Astrocyte of the spinal cord (primary cell): Measurements from ENCODE around the gene SGO2.

Experiments used
- DNase-seq: peaks from one replicate; pipeline ENCODE4 v3.0.0; 2011; ENCODE audit warnings: low read depth, low spot score
- H3K4me3 ChIP-seq: 2 replicates; pipeline ENCODE4 v1.5.1; 2011; ENCODE audit warnings: low read depth, mild to moderate bottlenecking, low read length, moderate library complexity
- CTCF ChIP-seq: IDR thresholded peaks from 2 replicates; pipeline ENCODE4 v1.5.1; 2012; ENCODE audit warnings: low read depth, mild to moderate bottlenecking, low read length, inconsistent platforms
- in situ Hi-C: cut with HindIII; loops from 2 replicates; pipeline ENCODE4 v1.10.0; 2017; ENCODE audit warnings: low sequenced_read_pairs

SGO2 gene

GRCh38 chr2:200588076-200588678 is 62.2 kb downstream of the SGO2 start:
- no peak for DNase-seq
- no peak for TF ChIP-seq CTCF
- in situ Hi-C loops: no loop called here
- H3K4me3 ChIP-seq: no peak overlapping the region

GRCh38 chr2:200590090-200590489 is 64.1 kb downstream of the SGO2 start:
- DNase-seq: no peak
- in situ Hi-C loops: no loop called here
- no peak overlapping the region for H3K4me3 ChIP-seq
- no peak for TF ChIP-seq CTCF

GRCh38 chr2:200591308-200591707 is 65.3 kb downstream of the SGO2 start:
- H3K4me3 ChIP-seq: no peak overlapping the region
- in situ Hi-C loops: no loop called here
- DNase-seq: no peak
- TF ChIP-seq CTCF: no peak

- in situ Hi-C loops: no loop called here
- no peak for TF ChIP-seq CTCF
- peak; percentile 44 for DNase-seq
- no peak overlapping the region for H3K4me3 ChIP-seq
These were observed 66.5 kb downstream of the SGO2 start for GRCh38 chr2:200592406-200593075.

- no peak overlapping the region for H3K4me3 ChIP-seq
- in situ Hi-C loops: no loop called here
- TF ChIP-seq CTCF: no peak
- no peak for DNase-seq
These were observed 67.9 kb downstream of the SGO2 start for GRCh38 chr2:200593905-200594304.

- in situ Hi-C loops: no loop called here
- no peak for DNase-seq
- no peak for TF ChIP-seq CTCF
- H3K4me3 ChIP-seq: no peak overlapping the region
These were observed 69.9 kb downstream of the SGO2 start for GRCh38 chr2:200595913-200596312.
